GM21528 (cell line): ENCODE measurements around the gene EGLN2.
"Not testable (repeated sequence)": the region's sequence is repeated elsewhere in the genome, so short reads cannot be mapped to it uniquely, and the experiment has no call there.

Experiments used
- ATAC-seq: cut with Tn5 transposase; IDR thresholded peaks from one replicate; pipeline ENCODE4 v1.9.1; 2021; ENCODE audit warnings: mild to moderate bottlenecking, moderate library complexity; ENCODE audit not compliant: unreplicated experiment, low FRiP score

The EGLN2 gene

GRCh38 chr19:40798683-40799557 lies at the start of gene EGLN2:
TSS of gene EGLN2 (plus strand) at chr19:40799191. CDS start at chr19:40800573, 1,382 bp downstream.
- peak; percentile 66 for ATAC-seq

- peak; percentile 82 for ATAC-seq
Observed at GRCh38 chr19:40750058-40750873, 48.7 kb upstream of the EGLN2 start, which contains the start of gene ACTMAP. TSS of gene ACTMAP (minus strand) at chr19:40750477. CDS start at chr19:40749803, 674 bp downstream.

GRCh38 chr19:40750874-40751537 lies 48.0 kb upstream of the EGLN2 start, which contains the start of gene SNRPA:
TSS of gene SNRPA (plus strand) at chr19:40751203. CDS start at chr19:40751409, 206 bp downstream.
- ATAC-seq = peak; percentile 65

GRCh38 chr19:40752257-40752781 lies 46.7 kb upstream of the EGLN2 start:
- ATAC-seq = no peak

- ATAC-seq = no peak
Observed at GRCh38 chr19:40754611-40755247, 44.3 kb upstream of the EGLN2 start.

- no peak for ATAC-seq
Observed at GRCh38 chr19:40755248-40755624, 43.8 kb upstream of the EGLN2 start.

GRCh38 chr19:40755791-40756190 lies 43.2 kb upstream of the EGLN2 start:
- ATAC-seq = no peak

- no peak for ATAC-seq
Observed at GRCh38 chr19:40756502-40757110, 42.4 kb upstream of the EGLN2 start.

- no peak for ATAC-seq
Observed at GRCh38 chr19:40758491-40758890, 40.5 kb upstream of the EGLN2 start.

GRCh38 chr19:40759352-40759751 lies 39.6 kb upstream of the EGLN2 start:
- ATAC-seq = no peak

- ATAC-seq = no peak
Observed at GRCh38 chr19:40762754-40763470, 36.1 kb upstream of the EGLN2 start.

- ATAC-seq = no peak
Observed at GRCh38 chr19:40763526-40763925, 35.5 kb upstream of the EGLN2 start.

- no peak for ATAC-seq
Observed at GRCh38 chr19:40763963-40764362, 35.0 kb upstream of the EGLN2 start.

- ATAC-seq = not testable (repeated sequence)
Observed at GRCh38 chr19:40766385-40766784, 32.6 kb upstream of the EGLN2 start.

GRCh38 chr19:40768869-40769268 lies 30.1 kb upstream of the EGLN2 start:
- no peak for ATAC-seq

- ATAC-seq = not testable (repeated sequence)
Observed at GRCh38 chr19:40771101-40771862, 27.7 kb upstream of the EGLN2 start.

GRCh38 chr19:40774916-40775631 lies 23.9 kb upstream of the EGLN2 start, which contains the start of gene MIA:
TSS of gene MIA (plus strand) at chr19:40775521. CDS start at chr19:40775543, 22 bp downstream.
- no peak for ATAC-seq
